K562 (cell line): Measurements from ENCODE around the gene TAF1D. TPM values are rescaled to one million over a fixed set of nuclear protein-coding genes. Genes with fewer than 3 reads are reported as not detected.
A peak's percentile ranks its signal among the peaks of the same experiment; 100 is the strongest.

Experiments used
- ATF7 ChIP-seq: fragments of 450-650 bp; IDR thresholded peaks from 2 replicates; pipeline ENCODE4 v1.7.1; 2014; ENCODE audit warnings: mild to moderate bottlenecking, moderate library complexity
- E2F4 ChIP-seq: sonication (generic); formaldehyde crosslinking; IDR thresholded peaks from 2 replicates; pipeline ENCODE4 v1.8.0; 2022; ENCODE audit warnings: mild to moderate bottlenecking, low read depth, missing genetic modification reagents
- FOXK1 ChIP-seq: sonication (generic); formaldehyde crosslinking; IDR thresholded peaks from 2 replicates; pipeline ENCODE4 v1.8.0; 2022; ENCODE audit warnings: missing genetic modification reagents, mild to moderate bottlenecking, borderline replicate concordance
- FOXK2 ChIP-seq, 2 experiments: fragments of 450-650 bp; IDR thresholded peaks in 1 of 2; conservative IDR thresholded peaks in 1 of 2; 2 replicates each; pipeline ENCODE4 v1.6.1; 2016; ENCODE audit warnings: low read depth in 2 of 2, mild to moderate bottlenecking in 1 of 2
- HNRNPH1 ChIP-seq: fragments of 200-400 bp; formaldehyde crosslinking; optimal IDR thresholded peaks from 2 replicates; pipeline ENCODE3; 2017; ENCODE audit warnings: low read depth, mild to moderate bottlenecking, low read length, moderate library complexity
- RCOR1 ChIP-seq, 2 experiments: IDR thresholded peaks; 2 replicates each; pipeline ENCODE4 v1.6.1; 2012; ENCODE audit warnings: low read depth in 2 of 2, low read length in 2 of 2, borderline replicate concordance in 1 of 2, improper control_type of control experiment in 1 of 2
- TCF3 ChIP-seq: sonication (generic); formaldehyde crosslinking; IDR thresholded peaks from 2 replicates; pipeline ENCODE4 v1.4.0; 2020; ENCODE audit warnings: mild to moderate bottlenecking, missing genetic modification reagents
- THAP7 ChIP-seq: fragments of 250-450 bp; sonication (Bioruptor Pico); IDR thresholded peaks from 2 replicates; pipeline ENCODE4 v1.5.0; 2021
- THRA ChIP-seq: fragments of 450-650 bp; IDR thresholded peaks from 2 replicates; pipeline ENCODE4 v1.6.1; 2017; ENCODE audit warnings: mild to moderate bottlenecking, moderate library complexity
- ZBTB1 ChIP-seq: sonication (generic); formaldehyde crosslinking; IDR thresholded peaks from 2 replicates; pipeline ENCODE4 v1.8.1; 2023; ENCODE audit warnings: missing genetic modification reagents, low read depth, mild to moderate bottlenecking, borderline replicate concordance
- ZNF699 ChIP-seq: fragments of 250-450 bp; sonication (Bioruptor Pico); IDR thresholded peaks from 2 replicates; pipeline ENCODE4 v1.8.0; 2021; ENCODE audit warnings: mild to moderate bottlenecking, moderate library complexity; ENCODE audit not compliant: insufficient replicate concordance
- ZNF79 ChIP-seq: fragments of 250-450 bp; sonication (Bioruptor Pico); IDR thresholded peaks from 2 replicates; pipeline ENCODE4 v1.4.0; 2020; ENCODE audit warnings: low read depth, mild to moderate bottlenecking, moderate library complexity
- polyA plus RNA-seq, 8 experiments: library from polyadenylated mRNA; depleted of rRNA in 4 of 8; stranded (reverse) in 5 of 8; unstranded in 3 of 8; fragments of >200 nt; fragmentation: Nextera tagmentation in 2 of 8; fragmentation: Illumina TruSeq in 1 of 8; extraction: Ambion mirVana in 2 of 8; extraction: Trizol in 1 of 8; gene quantifications; 2 replicates each; pipeline versions ENCODE4 v1.2.1 to v1.2.3, GENCODE V29; 2011 to 2014; ENCODE audit warnings: inconsistent platforms in 1 of 8, missing spikeins in 1 of 8
- total RNA-seq, 7 experiments: library from RNA; depleted of rRNA in 6 of 7; stranded (reverse); fragments of >200 nt in 6 of 7; fragmentation: Illumina TruSeq in 2 of 7; extraction: Trizol in 2 of 7; gene quantifications; 2 replicates each; pipeline versions ENCODE4 v1.2.1 to v1.2.3, GENCODE V29; 2011 to 2021; ENCODE audit warnings: low replicate concordance in 1 of 7
- TF ChIP-seq, protein P1 (sequence below): fragments of 450-650 bp; formaldehyde crosslinking; IDR thresholded peaks from 2 replicates; pipeline ENCODE4 v1.4.0; 2020; ENCODE audit warnings: mild to moderate bottlenecking, moderate library complexity
- TF ChIP-seq, protein P2 (sequence below): sonication (generic); formaldehyde crosslinking; IDR thresholded peaks from 2 replicates; pipeline ENCODE4 v1.8.1; 2022; ENCODE audit warnings: missing genetic modification reagents
- TF ChIP-seq, protein P3 (sequence below): fragments of 450-650 bp; conservative IDR thresholded peaks from 2 replicates; pipeline ENCODE4 v1.6.1; 2016; ENCODE audit warnings: missing genetic modification characterization, low read depth, mild to moderate bottlenecking, missing compliant biosample characterization, moderate library complexity
- TF ChIP-seq, protein P4 (sequence below): fragments of 200-800 bp; sonication (Bioruptor generic); IDR thresholded peaks from 2 replicates; pipeline ENCODE4 v1.6.1; 2017; ENCODE audit warnings: missing genetic modification characterization, missing compliant biosample characterization

Gene TAF1D
- total and polyA plus RNA-seq, 9 of the 15 experiments (the other 6 are each of a cell fraction or from before 2014, with no cell fraction given) = 122 to 347 (median 250) TPM

DNA sequence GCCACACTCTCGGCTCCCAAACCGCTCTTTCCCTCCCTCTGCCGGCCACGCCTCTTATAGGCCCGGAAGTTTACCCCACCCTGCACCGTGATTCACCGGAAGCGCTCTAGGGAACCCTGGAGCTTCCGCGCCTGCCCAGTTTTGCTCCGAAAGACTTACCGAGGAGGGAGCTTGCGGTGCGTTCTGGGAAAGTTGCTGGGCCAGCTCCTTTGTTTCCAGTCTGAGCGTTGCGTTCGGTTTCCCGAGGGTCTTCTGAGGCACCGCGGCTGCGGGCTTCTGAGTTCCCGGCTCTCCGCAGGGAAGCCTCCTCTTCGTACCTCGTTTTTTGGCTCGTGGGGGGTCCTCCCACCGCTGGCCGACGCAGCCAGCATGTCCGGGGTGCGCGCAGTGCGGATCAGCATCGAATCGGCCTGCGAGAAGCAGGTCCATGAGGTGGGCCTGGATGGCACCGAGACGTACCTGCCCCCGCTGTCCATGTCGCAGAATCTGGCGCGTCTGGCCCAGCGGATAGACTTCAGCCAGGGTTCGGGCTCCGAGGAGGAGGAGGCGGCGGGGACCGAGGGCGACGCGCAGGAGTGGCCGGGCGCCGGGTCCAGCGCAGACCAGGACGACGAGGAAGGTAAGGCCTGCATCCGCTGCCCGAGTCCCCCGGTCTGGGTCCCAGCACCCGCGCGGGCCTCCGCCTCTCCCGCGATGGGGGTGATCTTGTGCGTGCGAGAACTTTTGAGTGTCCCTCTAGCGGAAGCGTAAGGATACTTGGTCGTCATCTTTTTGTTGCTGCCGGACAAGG is 43.0 kb upstream of the TAF1D start, which contains the start of gene MED17 (continued):
- TF ChIP-seq THAP7 (CRISPR knock-in tag) (no peak), ZNF79 (CRISPR knock-in tag) (no peak), ATF7 (peak; percentile 40), ZNF699 (no peak), FOXK1 (CRISPR knock-in tag) (0 out of 2 replicates have a peak, but pooled peaks have one; percentile 27), ZBTB1 (CRISPR knock-in tag) (no peak), E2F4 (CRISPR knock-in tag) (no peak), HNRNPH1 (no peak), RCOR1 (IDR thresholded peaks at IDR 0.05; ENCODE audit: borderline replicate concordance in 1 of 2, low read depth in 2 of 2, low read length in 2 of 2) (peak in 1 of 2 experiments; percentile 34; a peak in 1 of 4 replicates), TCF3 (CRISPR knock-in tag) (no peak), THRA (no peak), FOXK2 (conservative IDR thresholded peaks at IDR 0.05 in 1 of 2, IDR thresholded peaks at IDR 0.05 in 1 of 2; ENCODE audit: low read depth in 2 of 2) (peak; percentile 87 to 91)
- TF ChIP-seq, protein P1, sequence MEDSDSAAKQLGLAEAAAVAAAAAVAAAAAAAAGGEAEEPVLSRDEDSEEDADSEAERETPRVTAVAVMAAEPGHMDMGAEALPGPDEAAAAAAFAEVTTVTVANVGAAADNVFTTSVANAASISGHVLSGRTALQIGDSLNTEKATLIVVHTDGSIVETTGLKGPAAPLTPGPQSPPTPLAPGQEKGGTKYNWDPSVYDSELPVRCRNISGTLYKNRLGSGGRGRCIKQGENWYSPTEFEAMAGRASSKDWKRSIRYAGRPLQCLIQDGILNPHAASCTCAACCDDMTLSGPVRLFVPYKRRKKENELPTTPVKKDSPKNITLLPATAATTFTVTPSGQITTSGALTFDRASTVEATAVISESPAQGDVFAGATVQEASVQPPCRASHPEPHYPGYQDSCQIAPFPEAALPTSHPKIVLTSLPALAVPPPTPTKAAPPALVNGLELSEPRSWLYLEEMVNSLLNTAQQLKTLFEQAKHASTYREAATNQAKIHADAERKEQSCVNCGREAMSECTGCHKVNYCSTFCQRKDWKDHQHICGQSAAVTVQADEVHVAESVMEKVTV (CRISPR knock-in tag) = 0 out of 2 replicates have a peak, but pooled peaks have one; percentile 10
- TF ChIP-seq, protein P2, sequence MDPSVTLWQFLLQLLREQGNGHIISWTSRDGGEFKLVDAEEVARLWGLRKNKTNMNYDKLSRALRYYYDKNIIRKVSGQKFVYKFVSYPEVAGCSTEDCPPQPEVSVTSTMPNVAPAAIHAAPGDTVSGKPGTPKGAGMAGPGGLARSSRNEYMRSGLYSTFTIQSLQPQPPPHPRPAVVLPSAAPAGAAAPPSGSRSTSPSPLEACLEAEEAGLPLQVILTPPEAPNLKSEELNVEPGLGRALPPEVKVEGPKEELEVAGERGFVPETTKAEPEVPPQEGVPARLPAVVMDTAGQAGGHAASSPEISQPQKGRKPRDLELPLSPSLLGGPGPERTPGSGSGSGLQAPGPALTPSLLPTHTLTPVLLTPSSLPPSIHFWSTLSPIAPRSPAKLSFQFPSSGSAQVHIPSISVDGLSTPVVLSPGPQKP (CRISPR knock-in tag) = no peak
- TF ChIP-seq, protein P3, sequence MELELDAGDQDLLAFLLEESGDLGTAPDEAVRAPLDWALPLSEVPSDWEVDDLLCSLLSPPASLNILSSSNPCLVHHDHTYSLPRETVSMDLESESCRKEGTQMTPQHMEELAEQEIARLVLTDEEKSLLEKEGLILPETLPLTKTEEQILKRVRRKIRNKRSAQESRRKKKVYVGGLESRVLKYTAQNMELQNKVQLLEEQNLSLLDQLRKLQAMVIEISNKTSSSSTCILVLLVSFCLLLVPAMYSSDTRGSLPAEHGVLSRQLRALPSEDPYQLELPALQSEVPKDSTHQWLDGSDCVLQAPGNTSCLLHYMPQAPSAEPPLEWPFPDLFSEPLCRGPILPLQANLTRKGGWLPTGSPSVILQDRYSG = no peak
- TF ChIP-seq, protein P4, sequence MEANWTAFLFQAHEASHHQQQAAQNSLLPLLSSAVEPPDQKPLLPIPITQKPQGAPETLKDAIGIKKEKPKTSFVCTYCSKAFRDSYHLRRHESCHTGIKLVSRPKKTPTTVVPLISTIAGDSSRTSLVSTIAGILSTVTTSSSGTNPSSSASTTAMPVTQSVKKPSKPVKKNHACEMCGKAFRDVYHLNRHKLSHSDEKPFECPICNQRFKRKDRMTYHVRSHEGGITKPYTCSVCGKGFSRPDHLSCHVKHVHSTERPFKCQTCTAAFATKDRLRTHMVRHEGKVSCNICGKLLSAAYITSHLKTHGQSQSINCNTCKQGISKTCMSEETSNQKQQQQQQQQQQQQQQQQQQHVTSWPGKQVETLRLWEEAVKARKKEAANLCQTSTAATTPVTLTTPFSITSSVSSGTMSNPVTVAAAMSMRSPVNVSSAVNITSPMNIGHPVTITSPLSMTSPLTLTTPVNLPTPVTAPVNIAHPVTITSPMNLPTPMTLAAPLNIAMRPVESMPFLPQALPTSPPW (CRISPR knock-in tag) = peak; percentile 90
